HG03039 (cell line): ENCODE data around the gene TM4SF18.
A peak's percentile ranks its signal among the peaks of the same experiment; 100 is the strongest.

Experiments used
- ATAC-seq: cut with Tn5 transposase; IDR thresholded peaks from one replicate; pipeline ENCODE4 v1.9.1; 2021; ENCODE audit warnings: mild to moderate bottlenecking, moderate library complexity; ENCODE audit not compliant: unreplicated experiment

The TM4SF18 gene

DNA sequence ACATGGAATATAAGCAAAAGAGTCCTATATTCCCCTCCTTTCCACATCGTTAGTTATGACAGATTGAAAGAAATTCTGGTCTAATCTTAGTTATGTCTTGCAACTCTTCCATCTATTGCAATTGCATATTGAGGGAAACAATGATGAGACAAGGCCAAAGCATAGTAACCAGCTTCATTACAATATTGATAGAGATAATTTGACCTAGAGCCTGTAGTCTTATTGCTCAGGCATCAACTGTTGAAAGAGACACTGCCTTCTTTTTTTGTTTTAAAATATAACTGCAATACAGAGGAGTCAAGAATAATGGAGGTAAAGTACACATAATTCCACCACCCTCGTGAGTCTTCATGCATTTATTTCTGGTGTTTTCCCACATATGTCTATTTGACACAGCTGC lies 2.0 kb downstream of the TM4SF18 start:
- no peak for ATAC-seq

DNA sequence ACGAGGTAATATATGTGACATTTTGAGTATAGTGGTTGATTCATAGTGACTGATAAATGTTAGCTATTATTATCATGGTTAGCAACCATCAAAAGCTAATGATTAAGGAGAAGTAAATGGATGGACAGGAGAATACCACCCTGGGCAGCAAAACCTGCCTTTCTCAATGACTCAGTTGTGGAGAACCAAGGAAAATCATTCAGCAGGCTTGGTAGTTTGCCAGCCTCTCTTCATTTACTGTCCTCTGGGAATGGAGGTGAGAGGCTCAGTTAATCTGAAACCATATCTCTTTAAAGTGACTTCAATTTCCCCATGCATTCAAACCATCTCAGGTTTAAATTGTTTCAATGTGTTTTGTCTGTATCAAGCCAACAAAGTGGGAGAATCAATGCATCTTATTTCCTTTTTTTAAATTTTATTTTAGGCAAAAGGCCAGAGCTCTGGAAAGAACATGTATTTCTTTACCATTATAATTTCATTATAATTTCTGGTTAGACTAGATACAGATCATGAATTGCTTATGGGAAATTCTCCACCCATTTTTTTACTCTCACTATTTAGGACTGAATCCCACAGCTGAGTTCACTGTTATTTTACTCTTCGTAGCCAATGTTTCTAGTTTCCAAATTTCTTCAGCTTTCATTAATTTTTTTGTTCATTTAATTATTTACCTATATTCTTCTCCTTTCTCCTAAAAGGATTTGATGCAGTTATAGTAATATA lies 2.7 kb downstream of the TM4SF18 start:
- no peak for ATAC-seq

DNA sequence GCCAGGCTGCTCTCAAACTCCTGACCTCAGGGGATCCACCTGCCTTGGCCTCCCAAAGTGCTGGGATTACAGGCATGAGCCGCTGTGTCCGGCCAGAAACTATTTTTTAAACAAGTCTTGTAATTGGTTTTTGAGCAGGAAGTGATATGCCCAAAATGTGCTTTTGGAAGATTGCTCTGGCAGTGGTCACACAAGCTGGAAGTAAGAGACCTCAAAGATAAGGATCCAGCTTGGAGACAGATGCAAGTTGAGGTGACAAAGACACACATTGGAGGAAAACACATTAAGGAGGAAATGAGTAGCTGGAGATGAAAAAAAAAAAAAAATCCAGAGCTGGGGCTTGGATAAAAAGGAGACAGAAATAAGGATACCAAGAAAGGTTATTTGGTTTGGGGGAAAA lies 6.3 kb downstream of the TM4SF18 start:
- no peak for ATAC-seq

DNA sequence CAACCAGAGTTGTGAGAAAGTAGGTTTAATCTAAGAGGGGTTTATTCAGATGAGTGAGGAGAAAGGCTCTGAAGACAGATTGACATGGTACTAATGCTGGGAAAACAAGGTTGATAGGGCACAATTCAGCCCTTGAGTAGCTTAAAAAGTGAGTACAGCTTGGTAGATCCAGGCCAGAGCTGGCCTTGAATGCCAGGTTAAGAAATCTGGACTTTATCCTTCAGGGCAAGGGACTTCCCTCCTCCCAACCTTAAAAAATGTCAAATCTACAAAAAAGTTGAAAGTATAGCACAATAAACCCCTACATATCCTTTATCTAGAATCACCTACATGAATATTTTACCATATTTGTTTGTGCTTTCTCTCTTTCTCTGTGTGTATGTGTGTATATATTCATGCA lies 7.9 kb downstream of the TM4SF18 start:
- no peak for ATAC-seq

DNA sequence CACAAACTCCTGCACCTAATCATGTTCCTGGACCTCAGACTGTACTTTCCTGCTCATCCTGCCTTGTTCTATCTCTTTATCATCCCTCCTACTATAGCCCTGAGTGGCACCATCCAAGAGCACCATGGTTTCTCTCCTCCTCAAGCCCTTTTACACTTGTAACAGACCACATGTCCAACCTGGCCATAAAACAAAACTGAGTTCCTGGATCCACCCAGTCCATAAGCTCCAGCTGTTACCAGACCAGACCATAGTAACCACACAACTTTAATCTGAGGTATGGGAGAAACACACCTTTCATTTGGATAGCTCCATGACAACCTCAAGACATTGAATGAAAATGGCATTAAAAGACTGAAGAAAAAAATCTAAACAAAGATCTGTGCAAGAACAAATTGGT lies 9.1 kb downstream of the TM4SF18 start:
- ATAC-seq = no peak

DNA sequence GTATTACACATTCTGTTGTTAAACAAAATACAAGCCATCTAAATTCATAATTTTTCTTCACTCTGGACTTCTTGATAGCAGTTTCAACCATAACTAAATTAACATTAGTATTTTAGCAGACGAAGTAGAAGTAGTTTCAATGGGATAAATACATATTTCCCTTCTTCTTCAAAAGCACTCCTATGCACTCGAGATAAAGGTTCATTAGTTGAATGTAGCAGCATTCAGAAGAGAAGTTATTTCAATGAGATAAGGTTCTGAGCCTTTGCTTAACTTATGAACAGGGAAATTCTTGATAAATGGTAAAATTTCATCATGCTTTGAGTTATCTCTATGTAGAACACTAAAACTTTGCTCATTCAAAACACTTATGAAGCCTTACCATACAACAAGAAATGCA lies 11.8 kb downstream of the TM4SF18 start:
- no peak for ATAC-seq

DNA sequence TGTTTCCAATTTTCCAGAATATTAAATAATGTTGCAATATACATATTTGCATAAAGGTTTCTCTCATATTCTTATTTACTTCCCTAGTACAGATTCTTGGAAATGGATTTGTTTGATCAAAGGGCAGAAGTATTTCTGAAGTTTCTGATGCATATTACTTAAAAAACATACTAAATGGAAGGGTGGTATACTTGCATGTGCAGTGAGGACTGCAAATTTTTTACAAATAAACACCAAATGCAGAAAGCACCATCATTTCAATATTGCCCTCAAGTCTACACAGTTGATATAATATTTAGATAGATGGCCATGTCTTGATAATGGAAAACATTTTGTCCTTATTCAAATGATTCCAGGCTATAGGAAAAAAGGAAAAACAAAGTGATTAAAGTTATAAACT lies 12.3 kb downstream of the TM4SF18 start:
- ATAC-seq = no peak

DNA sequence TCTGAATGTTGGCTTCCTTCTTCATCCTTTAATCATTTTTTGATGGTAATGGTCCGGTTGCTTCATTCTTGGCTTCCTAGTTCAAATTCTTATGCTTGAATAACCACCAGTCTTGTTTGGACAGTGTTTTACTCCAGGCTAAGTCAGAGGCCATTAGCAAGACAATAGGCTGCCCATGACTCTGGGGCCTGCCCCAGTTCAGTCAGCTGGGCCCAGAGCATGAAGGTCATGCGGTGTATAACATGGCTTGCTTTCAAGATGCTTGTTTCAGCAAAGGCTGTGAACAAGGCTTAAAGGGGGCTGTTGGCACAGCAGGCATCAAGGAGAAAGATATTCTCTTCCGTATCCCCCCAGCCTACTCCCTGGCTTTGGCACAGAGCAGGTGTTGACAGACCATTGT lies 13.7 kb downstream of the TM4SF18 start:
- no peak for ATAC-seq

DNA sequence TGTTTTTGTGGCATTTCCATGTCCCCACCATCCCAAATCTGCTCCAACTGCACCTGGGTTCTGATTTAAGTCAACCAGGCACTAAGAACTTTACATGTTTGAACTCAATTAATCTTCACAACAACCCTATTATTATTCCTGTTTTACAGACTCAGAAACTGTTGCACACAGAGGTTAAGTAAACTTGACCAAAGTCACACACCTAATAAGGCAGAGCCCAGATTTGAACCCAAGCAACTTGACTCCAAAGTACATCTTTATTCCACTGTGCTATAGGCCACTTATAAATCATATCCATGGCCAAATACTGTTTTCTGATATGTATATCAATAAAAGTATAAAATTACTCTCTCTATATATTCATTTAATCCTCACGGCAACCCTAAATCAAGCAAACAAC lies 16.4 kb downstream of the TM4SF18 start:
- no peak for ATAC-seq

DNA sequence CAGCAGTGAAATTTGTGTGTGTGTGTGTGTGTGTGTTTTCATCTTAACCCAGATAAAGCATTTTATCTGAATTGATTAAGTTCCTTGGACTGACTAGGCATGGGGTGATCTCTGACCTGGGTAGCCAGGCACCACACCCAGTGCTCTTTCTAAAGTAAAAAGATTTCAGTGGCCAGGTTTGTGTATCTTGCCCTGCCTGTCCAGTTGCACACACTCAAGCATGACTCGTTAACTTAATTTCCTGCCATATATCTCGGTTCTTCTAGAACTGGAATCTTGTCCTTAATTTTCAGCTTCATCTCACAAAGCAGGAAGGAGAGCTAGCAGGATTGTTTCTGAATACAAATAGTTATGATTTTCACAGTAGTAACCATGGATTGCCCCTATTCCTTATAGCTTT lies 17.0 kb downstream of the TM4SF18 start:
- no peak for ATAC-seq

DNA sequence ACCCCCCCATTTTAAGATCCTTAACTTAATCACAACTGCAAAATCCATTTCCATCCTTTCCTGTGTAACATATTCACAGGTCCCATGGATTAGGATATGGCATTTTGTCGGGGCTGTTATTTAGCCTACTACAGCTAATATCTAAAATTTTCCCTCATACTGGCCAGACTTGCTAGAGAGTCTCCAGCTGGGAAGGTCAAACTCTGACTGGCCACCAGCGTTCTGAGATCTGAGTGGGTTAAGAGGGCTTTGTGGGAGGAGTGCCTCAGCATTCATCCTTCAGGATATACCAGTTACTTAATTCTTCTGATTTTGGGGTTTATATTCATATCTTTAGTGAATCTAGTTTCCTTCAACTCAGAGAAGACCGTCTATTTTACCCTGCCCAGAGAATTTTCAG lies 17.7 kb downstream of the TM4SF18 start:
- no peak for ATAC-seq

DNA sequence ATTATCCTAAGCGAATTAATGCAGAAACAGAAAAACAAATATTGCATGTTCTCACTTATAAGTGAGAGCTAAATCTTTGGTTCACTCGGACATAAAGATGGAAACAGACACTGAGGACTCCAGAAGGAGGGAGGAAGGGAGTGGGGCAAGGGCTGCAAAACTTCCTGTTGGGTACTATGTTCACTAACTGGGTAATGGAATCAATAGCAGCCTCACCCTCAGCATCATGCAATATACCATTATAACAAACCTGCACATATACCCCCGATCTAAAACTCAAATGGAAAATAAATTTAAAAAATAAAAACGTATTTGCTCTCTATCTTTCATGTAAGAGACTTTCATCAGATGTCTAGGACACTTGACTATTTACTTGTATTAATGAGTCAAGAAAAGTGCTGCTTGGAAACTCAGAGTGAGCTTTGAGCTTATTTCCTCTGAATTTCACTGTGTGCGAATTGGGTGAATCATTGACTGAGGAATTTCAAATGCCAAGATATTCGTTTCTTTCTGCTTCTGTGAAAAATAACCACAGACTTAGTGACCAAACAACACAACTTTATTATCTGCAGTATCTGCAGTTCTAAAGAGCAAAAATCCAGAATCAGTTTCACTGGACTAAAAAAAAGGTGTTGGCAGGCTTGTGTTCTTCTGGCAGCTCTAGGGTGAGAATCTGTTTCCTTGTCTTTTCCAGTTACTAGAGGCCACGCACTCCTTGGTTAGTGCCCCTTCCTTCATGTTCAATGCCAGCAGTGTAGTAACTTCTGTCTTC lies 18.4 kb downstream of the TM4SF18 start:
- no peak for ATAC-seq

DNA sequence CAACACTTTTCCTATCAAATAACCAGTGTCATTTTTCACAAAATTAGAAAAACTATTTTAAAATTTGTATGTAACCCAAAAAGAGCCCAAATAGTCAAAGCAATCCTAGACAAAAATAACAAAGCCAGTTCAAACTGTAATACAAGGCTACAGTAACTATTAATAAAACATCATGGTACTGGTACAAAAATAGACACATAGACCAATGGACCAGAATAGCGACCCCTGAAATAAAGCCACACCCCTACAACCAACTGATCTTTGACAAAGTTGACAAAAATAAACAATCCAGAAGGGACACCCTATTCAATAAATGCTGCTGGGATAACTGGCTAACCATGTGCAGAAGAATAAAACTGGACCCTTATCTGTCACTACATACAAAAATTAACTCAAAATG lies 19.9 kb downstream of the TM4SF18 start:
- no peak for ATAC-seq

DNA sequence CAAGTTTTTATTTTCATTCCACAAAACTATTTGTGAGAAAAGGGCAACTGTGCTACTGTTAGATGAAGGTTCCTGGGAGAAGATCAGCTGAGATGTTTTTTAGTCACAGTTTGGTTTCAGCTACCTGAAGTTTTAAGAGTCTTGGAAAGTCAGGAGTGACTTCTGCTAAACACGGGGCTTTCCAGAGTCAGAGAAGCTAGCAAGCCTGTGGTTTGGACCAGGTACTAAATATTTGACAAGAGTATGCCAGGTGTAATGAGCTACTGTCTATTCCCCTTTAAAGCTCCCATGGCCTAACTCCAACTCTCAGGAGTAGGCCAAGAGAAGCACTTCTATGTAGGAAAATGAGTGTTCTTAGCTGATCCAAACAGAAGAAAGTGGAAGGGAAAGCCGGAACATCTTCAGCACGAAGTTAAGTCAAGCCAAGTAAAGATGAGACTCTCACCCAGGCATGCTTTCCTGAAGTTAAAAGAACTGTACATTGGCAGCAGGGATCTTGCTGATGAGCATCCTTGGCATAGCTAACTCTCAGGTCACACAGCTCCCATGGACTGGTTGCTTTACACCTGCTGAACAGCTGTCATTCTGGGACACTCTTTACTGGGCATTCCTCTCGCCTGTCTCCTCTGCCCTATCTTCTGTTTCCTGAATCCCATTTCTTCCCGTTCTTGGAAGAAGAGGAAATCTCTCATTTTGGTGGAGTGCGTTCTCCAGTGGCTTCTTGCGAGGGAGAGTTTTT lies 22.5 kb downstream of the TM4SF18 start:
- ATAC-seq = no peak

DNA sequence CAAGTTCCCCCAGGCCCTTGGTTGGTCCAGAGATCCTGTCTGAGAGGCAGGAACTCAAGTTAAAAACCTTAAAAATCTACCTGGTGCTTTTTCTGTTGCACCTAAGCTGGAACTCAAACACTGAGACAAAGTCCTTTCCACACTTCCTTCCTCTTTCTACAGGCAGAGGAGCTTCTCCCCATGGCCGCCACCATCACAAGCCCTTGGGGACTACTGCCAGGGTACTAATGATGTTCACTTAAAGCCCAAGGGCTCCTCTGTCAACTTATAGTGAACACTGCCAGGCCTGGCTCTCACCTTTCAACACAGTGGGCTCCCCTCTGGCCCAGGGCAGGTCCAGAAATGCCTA lies 26.0 kb downstream of the TM4SF18 start:
- ATAC-seq = no peak

DNA sequence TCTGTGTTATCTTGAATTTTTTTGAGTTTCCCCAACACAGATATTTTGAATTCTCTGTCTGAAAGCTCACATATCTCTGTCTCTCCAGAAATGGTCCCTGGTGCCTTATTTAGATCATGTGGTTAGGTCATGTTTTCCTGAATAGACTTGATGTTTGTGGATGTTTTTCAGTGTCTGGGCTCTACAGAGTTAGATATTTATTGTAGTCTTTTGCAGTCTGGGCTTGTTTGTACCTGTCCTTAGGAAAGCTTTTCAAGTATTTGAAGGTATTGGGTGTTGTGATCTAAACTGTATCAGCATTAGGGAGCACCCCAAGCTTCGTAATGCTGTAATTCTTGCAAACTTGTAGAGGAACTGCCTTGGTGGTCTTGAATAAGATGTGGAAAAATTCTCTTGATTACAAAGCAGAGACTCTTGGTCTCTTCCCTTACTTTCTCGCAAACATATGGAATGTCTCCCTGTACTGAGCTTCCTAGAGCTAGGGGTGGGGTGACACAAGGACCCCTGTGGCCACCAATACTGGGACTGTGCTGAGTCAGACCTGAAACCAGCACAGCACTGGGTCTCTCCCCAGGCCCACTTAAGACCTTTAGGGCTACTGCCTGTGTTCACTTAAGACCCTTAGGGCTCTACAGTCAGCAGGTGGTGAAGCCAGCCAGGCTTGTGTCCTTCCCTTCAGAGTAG lies 26.5 kb downstream of the TM4SF18 start:
- no peak for ATAC-seq

DNA sequence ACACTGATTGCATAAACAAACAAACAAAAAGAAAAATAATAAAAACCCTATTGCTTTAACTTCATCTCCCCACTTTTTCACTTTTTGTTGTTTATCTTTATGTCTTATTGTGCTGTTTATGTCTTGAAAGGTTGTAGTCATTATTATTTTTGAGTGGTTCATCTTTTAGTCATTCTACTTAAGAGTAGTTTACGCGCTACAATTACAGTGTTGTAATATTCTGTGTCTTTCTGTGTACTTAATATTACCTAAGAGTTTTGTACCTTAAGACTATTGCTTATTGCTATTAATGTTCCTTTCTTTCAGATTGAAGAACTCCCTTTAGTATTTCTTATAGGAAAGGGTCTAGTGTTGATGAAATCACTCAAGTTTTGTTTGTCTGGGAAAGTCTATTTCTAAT lies 28.1 kb downstream of the TM4SF18 start:
- ATAC-seq = no peak

DNA sequence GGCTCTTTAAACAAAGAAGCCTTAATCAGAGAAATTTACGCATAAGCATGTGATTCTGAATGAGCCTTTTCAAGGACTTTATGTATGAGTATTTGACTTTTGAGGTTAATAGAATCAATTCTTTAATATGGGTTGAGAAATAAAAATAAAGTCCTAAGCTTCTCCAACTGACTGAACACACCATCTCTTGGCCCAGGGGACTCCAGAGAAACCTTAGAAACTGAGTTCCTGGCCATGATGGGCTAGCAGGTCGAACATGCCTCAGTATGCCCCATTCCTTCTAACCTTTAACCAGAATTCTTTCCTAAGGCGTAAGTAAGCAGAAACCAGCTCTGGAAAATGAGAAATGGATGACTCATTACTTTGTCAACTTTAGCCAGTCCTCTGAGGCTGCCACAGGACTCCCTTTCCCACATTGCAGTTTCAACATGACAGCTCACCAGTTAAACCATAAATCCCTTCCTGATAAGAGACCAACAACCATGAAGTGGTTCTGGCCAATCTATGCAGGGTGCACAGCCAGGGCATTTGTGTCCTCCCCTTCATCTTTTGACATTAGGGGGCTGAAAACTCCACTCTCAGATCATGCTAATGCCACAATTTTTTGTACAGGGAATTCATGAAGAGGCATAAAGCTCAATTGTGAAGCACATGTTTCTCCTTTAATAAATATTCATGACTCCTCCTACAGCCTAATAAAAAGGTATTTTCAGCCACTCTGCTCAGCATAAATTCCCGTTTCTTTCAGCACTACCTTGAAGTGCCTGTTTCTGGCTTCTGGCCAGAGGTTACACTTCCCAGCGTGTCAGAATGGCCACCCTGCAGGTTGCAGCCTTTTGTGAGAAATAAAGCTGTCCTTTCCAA lies 33.3 kb downstream of the TM4SF18 start:
- peak; percentile 74 for ATAC-seq

DNA sequence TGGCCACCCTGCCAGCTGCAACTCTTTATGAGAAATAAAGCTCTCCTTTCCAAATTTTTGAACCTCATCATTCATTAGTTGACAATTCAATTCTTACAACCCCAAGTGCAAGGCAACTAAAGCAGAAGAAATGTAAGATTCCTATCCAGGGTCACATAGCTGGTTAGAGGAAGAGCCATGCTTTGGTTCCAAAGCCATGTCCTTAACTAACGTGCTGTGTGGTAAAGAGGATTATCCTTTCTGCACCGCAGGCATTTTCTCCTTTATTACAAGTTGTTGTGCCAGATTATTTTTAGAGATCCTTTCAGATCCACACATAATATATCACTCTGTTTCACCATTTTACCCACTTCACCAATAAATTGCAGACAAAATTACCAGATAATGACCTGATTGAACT lies 36.5 kb downstream of the TM4SF18 start:
- no peak for ATAC-seq

DNA sequence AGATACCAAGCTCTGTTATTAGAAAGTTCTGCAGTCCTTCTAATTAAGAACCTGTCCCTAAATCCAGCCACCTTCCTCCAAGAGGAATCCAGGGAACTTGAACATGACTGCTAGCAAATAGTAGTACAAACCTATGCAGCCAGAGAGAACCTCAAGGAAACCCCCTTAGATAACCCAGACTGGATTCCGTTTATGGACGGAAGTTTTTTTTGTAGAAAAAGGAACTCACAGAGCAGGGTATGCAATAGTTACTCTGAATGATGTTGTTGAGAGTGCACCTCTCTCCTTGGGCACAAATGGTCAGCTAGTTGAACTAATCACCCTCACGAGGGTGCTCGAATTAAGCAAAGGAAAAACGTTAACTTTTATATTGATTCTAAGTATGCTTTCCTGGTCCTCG lies 40.8 kb downstream of the TM4SF18 start:
- no peak for ATAC-seq

DNA sequence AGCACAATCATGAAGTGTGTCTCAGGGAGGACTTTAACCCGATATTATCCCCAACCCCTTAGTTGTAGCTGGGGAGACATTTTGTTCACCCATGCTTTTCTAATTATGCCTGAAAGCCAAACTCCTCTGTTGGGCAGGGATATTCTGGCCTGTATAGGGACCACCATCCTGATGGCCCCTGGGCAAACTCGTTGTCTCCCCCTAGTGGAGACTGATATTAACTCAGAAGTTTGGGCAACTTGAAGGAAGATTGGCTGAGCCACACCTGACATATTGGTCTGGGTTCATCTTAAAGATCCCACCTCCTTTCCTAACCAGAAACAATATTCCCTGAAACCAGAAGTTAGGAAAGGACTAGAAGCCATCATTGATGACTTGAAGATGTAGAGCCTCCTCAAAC lies 42.3 kb downstream of the TM4SF18 start:
- no peak for ATAC-seq
